Keratinocyte (primary cell): ENCODE results near the gene OR51L1. TPM values are rescaled to one million over a fixed set of nuclear protein-coding genes. Genes with fewer than 3 reads are reported as not detected.

Experiments
- DNase-seq: peaks from one replicate; pipeline ENCODE4 v3.0.0-alpha.2; 2011; ENCODE audit warnings: low read depth, missing footprints, low spot score
- FAIRE-seq: peaks from 2 replicates; lab custom pipeline; 2011; peaks lifted over from hg19 to GRCh38; lab: Jason Lieb, UNC
- H2AFZ ChIP-seq: 2 replicates; pipeline ENCODE4 v1.6.0; 2012; ENCODE audit warnings: low read length, control low read depth, inconsistent platforms; ENCODE audit not compliant: control insufficient read depth
- H3K27ac ChIP-seq: 2 replicates; pipeline ENCODE4 v1.5.1; 2011; ENCODE audit warnings: low read length; ENCODE audit not compliant: control insufficient read depth, insufficient read depth
- H3K27me3 ChIP-seq: 3 replicates; pipeline ENCODE4 v1.6.0; 2011; ENCODE audit warnings: low read length; ENCODE audit not compliant: control insufficient read depth, insufficient read depth; ENCODE audit errors: extremely low read depth
- H3K36me3 ChIP-seq, 2 experiments: 2 replicates in 1 of 2; 3 replicates in 1 of 2; pipeline ENCODE4 v1.5.1; 2011; ENCODE audit warnings: low read length in 2 of 2, mild to moderate bottlenecking in 1 of 2; ENCODE audit not compliant: control insufficient read depth in 2 of 2, insufficient read depth in 2 of 2; ENCODE audit errors: extremely low read depth in 1 of 2
- H3K4me1 ChIP-seq: 3 replicates; pipeline ENCODE4 v1.5.1; 2011; ENCODE audit warnings: low read length; ENCODE audit not compliant: control insufficient read depth, insufficient read depth; ENCODE audit errors: extremely low read depth
- H3K4me2 ChIP-seq: 3 replicates; pipeline ENCODE4 v1.6.0; 2011; ENCODE audit warnings: low read depth, low read length; ENCODE audit not compliant: control insufficient read depth, insufficient read depth; ENCODE audit errors: extremely low read depth
- H3K4me3 ChIP-seq, 3 experiments: fragments of 200-600 bp in 1 of 3; sonication (generic) in 1 of 3; 2 replicates in 2 of 3; 3 replicates in 1 of 3; pipeline ENCODE4 v1.5.1; 2011 to 2016; ENCODE audit warnings: low read length in 3 of 3, mild to moderate bottlenecking in 3 of 3, control low read depth in 2 of 3, inconsistent platforms in 1 of 3, low read depth in 1 of 3, mixed read lengths in 1 of 3, mixed run types in 1 of 3, moderate library complexity in 1 of 3; ENCODE audit not compliant: control insufficient read depth in 2 of 3, insufficient read depth in 2 of 3; ENCODE audit errors: extremely low read depth in 1 of 3
- H3K79me2 ChIP-seq: 2 replicates; pipeline ENCODE4 v1.6.0; 2012; ENCODE audit warnings: low read length; ENCODE audit not compliant: control insufficient read depth, insufficient read depth
- H3K9ac ChIP-seq: 3 replicates; pipeline ENCODE4 v1.6.0; 2011; ENCODE audit warnings: low read length; ENCODE audit not compliant: control insufficient read depth, insufficient read depth; ENCODE audit errors: extremely low read depth
- H3K9me1 ChIP-seq: 3 replicates; pipeline ENCODE4 v1.6.0; 2011; ENCODE audit warnings: low read length; ENCODE audit not compliant: control insufficient read depth, insufficient read depth; ENCODE audit errors: extremely low read depth
- H3K9me3 ChIP-seq: 2 replicates; pipeline ENCODE4 v1.5.1; 2012; ENCODE audit warnings: low read depth, low read length; ENCODE audit not compliant: control insufficient read depth
- H4K20me1 ChIP-seq: 3 replicates; pipeline ENCODE4 v1.6.0; 2011; ENCODE audit warnings: low read length; ENCODE audit not compliant: control insufficient read depth, insufficient read depth; ENCODE audit errors: extremely low read depth
- EZH2 ChIP-seq: IDR thresholded peaks from one replicate; pipeline ENCODE4 v1.6.1; 2012; ENCODE audit warnings: inconsistent platforms, mild to moderate bottlenecking, low read length, moderate library complexity
- dilution Hi-C: fragments of 300-500 bp; cut with MboI; formaldehyde crosslinking; loops from one replicate; pipeline ENCODE4 v1.7.0; 2020; ENCODE audit warnings: low sequenced_read_pairs; ENCODE audit not compliant: extremely low pct_ligation_motif_present
- polyA plus RNA-seq, 5 experiments: library from polyadenylated mRNA; depleted of rRNA in 3 of 5; stranded (reverse) in 3 of 5; stranded (forward) in 1 of 5; unstranded in 1 of 5; fragments of >200 nt; gene quantifications; 1 replicate in 1 of 5; 2 replicates in 3 of 5; 3 replicates in 1 of 5; pipeline versions ENCODE4 v1.2.1 to v1.2.3, GENCODE V29; 2011 to 2012; ENCODE audit warnings: missing spikeins in 2 of 5, low read depth in 1 of 5, low replicate concordance in 1 of 5
- TF ChIP-seq, protein P1 (sequence below), 3 experiments: IDR thresholded peaks in 1 of 3; conservative IDR thresholded peaks in 1 of 3; optimal IDR thresholded peaks in 1 of 3; 2 replicates in 2 of 3; 3 replicates in 1 of 3; pipeline versions ENCODE3 to v1.5.1; 2011; ENCODE audit warnings: low read length in 3 of 3, mild to moderate bottlenecking in 3 of 3, moderate library complexity in 2 of 3, control low read depth in 1 of 3, inconsistent platforms in 1 of 3; ENCODE audit not compliant: insufficient read depth in 2 of 3; ENCODE audit errors: extremely low read depth in 1 of 3

OR51L1 gene
- polyA plus RNA-seq, 1 donor (not counting 4 experiments of a cell fraction or from before 2014, with no cell fraction given): not detected

DNA sequence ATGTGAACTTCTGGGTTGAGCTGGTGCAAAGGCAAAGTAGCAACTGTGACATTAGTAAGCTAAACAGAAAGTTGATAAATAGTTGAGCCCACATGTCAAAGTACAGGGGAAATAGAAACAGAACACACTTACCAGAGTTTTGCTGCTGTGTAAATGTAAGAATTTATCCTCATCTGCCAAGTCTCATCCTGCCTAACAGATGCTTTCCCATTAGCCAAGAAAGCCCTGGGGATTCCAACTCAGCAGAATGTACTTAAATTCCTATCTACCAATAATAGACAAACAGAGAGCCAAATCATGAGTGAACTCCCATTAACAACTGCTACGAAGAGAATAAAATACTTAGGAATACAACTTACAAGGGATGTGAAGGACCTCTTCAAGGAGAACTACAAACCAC, 31.8 kb upstream of the OR51L1 start:
- FAIRE-seq: no peak
- no peaks in the 10 kb centered on the region for H3K36me3 ChIP-seq

GRCh38 chr11:4975436-4975835, 19.2 kb upstream of the OR51L1 start:
- dilution Hi-C loops: no loop called here
- no peaks in the 10 kb centered on the region for H3K36me3 ChIP-seq
- no peak for TF ChIP-seq EZH2
- TF ChIP-seq, protein P1, sequence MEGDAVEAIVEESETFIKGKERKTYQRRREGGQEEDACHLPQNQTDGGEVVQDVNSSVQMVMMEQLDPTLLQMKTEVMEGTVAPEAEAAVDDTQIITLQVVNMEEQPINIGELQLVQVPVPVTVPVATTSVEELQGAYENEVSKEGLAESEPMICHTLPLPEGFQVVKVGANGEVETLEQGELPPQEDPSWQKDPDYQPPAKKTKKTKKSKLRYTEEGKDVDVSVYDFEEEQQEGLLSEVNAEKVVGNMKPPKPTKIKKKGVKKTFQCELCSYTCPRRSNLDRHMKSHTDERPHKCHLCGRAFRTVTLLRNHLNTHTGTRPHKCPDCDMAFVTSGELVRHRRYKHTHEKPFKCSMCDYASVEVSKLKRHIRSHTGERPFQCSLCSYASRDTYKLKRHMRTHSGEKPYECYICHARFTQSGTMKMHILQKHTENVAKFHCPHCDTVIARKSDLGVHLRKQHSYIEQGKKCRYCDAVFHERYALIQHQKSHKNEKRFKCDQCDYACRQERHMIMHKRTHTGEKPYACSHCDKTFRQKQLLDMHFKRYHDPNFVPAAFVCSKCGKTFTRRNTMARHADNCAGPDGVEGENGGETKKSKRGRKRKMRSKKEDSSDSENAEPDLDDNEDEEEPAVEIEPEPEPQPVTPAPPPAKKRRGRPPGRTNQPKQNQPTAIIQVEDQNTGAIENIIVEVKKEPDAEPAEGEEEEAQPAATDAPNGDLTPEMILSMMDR (optimal IDR thresholded peaks at IDR 0.05 in 1 of 3, IDR thresholded peaks at IDR 0.05 in 1 of 3, conservative IDR thresholded peaks at IDR 0.05 in 1 of 3; ENCODE audit: extremely low read depth in 1 of 3, insufficient read depth in 2 of 3, low read length in 3 of 3): no peak
- H3K9me3 ChIP-seq: no peaks in the 10 kb centered on the region
- H3K27me3 ChIP-seq: no peaks in the 10 kb centered on the region
- no peaks in the 10 kb centered on the region for H3K4me1 ChIP-seq
- H3K27ac ChIP-seq: no peak overlapping the region
- no peak overlapping the region for H3K9ac ChIP-seq
- no peaks in the 10 kb centered on the region for H3K79me2 ChIP-seq
- no peak overlapping the region for H3K4me2 ChIP-seq
- no peaks in the 10 kb centered on the region for H4K20me1 ChIP-seq
- no peaks in the 10 kb centered on the region for H3K9me1 ChIP-seq
- no peak overlapping the region for H2AFZ ChIP-seq
- no peak for DNase-seq
- H3K4me3 ChIP-seq: no peak overlapping the region
- no peak for FAIRE-seq

More for the DNA sequence above, 31.8 kb upstream of the OR51L1 start:
- Histone ChIP-seq H3K4me2 (no peak overlapping the region), H3K79me2 (no peaks in the 10 kb centered on the region), H3K4me1 (no peaks in the 10 kb centered on the region), H4K20me1 (no peaks in the 10 kb centered on the region), H3K9me3 (no peaks in the 10 kb centered on the region), H2AFZ (no peak overlapping the region), H3K4me3 (no peak overlapping the region), H3K9ac (no peak overlapping the region), H3K9me1 (no peaks in the 10 kb centered on the region), H3K27me3 (no peaks in the 10 kb centered on the region), H3K27ac (no peak overlapping the region)
- TF ChIP-seq, protein P1 (optimal IDR thresholded peaks at IDR 0.05 in 1 of 3, IDR thresholded peaks at IDR 0.05 in 1 of 3, conservative IDR thresholded peaks at IDR 0.05 in 1 of 3; ENCODE audit: extremely low read depth in 1 of 3, insufficient read depth in 2 of 3, low read length in 3 of 3): no peak
- TF ChIP-seq EZH2: no peak
- dilution Hi-C loops: no loop called here
- no peak for DNase-seq
